HG03457 (cell line): ENCODE data around the gene ARHGAP11A.

ENCODE experiments used
- ATAC-seq: cut with Tn5 transposase; IDR thresholded peaks from one replicate; pipeline ENCODE4 v1.9.1; 2021; ENCODE audit warnings: moderate number of reproducible peaks; ENCODE audit not compliant: unreplicated experiment

ARHGAP11A gene

GRCh38 chr15:32652178-32652577 is 36.9 kb downstream of the ARHGAP11A start:
- no peak for ATAC-seq

GRCh38 chr15:32656091-32656490 is 40.8 kb downstream of the ARHGAP11A start:
- ATAC-seq, result no peak

- no peak for ATAC-seq
Measured at GRCh38 chr15:32656496-32656895, 41.2 kb downstream of the ARHGAP11A start.

- no peak for ATAC-seq
Measured at GRCh38 chr15:32657198-32657883, 42.0 kb downstream of the ARHGAP11A start.

GRCh38 chr15:32657941-32658340 is 42.6 kb downstream of the ARHGAP11A start:
- ATAC-seq, result no peak

- no peak for ATAC-seq
Measured at GRCh38 chr15:32659340-32660155, 44.2 kb downstream of the ARHGAP11A start.

- no peak for ATAC-seq
Measured at GRCh38 chr15:32663671-32664070, 48.4 kb downstream of the ARHGAP11A start.

GRCh38 chr15:32664796-32665195 is 49.5 kb downstream of the ARHGAP11A start:
- no peak for ATAC-seq

- ATAC-seq, result no peak
Measured at GRCh38 chr15:32667321-32667720, 52.0 kb downstream of the ARHGAP11A start.

GRCh38 chr15:32668942-32669341 is 53.6 kb downstream of the ARHGAP11A start:
- ATAC-seq, result no peak

GRCh38 chr15:32669896-32670611 is 54.8 kb downstream of the ARHGAP11A start:
- no peak for ATAC-seq

GRCh38 chr15:32670623-32671022 is 55.3 kb downstream of the ARHGAP11A start:
- ATAC-seq, result no peak

GRCh38 chr15:32671339-32672325 is 56.3 kb downstream of the ARHGAP11A start:
- ATAC-seq, result no peak

- no peak for ATAC-seq
Measured at GRCh38 chr15:32674681-32675080, 59.4 kb downstream of the ARHGAP11A start.

- ATAC-seq, result no peak
Measured at GRCh38 chr15:32675466-32675865, 60.2 kb downstream of the ARHGAP11A start.

- no peak for ATAC-seq
Measured at GRCh38 chr15:32676169-32676568, 60.9 kb downstream of the ARHGAP11A start.

GRCh38 chr15:32677238-32677750 is 62.0 kb downstream of the ARHGAP11A start:
- ATAC-seq, result no peak

GRCh38 chr15:32679298-32679690 is 64.0 kb downstream of the ARHGAP11A start:
- ATAC-seq, result no peak

GRCh38 chr15:32682569-32682968 is 67.3 kb downstream of the ARHGAP11A start:
- ATAC-seq, result no peak

- ATAC-seq, result no peak
Measured at GRCh38 chr15:32682977-32683630, 67.8 kb downstream of the ARHGAP11A start.
